RCC 7860 (cell line): ENCODE data around the gene TBX4.

ENCODE experiments used
- DNase-seq: peaks from one replicate; pipeline ENCODE4 v3.0.0-alpha.2; 2015; ENCODE audit warnings: low spot score
- FAIRE-seq: peaks from 2 replicates; lab custom pipeline; 2012; peaks lifted over from hg19 to GRCh38; lab: Jason Lieb, UNC

TBX4 gene

GRCh38 chr17:61453566-61454380 lies 1.6 kb downstream of the TBX4 start:
- no peak for DNase-seq
- FAIRE-seq, result no peak

- no peak for DNase-seq
- FAIRE-seq, result no peak
These were observed 2.4 kb downstream of the TBX4 start for GRCh38 chr17:61454381-61455323.

DNA sequence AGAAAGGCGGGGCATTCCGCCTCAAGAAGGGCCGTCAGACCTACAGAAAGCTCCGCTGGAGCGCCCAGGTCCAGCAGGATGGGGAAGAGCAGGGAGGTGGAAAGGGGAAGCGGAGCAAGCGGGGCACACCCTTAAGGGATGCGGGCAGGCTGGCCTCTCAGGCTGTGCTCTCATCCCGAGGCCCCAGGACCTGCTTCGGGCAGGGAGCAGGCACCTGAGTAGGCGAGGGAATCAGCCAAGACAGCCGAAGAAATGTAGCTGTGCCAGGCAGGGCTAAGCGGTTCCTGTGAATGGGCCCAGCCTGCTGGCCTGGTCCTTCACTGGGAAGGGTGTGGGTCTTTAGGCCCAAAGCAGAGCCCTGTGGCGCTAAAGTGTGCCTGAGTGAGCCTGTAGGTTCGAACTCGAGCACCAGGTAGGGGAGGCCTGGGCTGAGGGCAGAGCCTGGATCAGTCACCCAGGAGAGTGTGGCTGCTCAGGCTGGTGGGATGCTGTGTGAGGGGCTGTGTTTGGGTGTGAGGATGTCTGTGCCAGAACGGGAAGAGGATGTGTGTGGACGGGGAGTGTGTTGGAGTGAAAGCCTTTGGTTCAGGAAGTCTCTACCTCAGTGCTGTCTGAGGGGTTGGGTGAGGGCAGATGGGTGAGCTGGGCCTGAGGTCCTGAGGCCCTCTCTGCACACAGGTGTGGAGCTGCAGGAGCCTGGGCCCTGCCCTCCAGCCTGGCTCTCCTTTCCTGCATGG lies 3.3 kb downstream of the TBX4 start:
- DNase-seq (no peak), FAIRE-seq (no peak)

DNA sequence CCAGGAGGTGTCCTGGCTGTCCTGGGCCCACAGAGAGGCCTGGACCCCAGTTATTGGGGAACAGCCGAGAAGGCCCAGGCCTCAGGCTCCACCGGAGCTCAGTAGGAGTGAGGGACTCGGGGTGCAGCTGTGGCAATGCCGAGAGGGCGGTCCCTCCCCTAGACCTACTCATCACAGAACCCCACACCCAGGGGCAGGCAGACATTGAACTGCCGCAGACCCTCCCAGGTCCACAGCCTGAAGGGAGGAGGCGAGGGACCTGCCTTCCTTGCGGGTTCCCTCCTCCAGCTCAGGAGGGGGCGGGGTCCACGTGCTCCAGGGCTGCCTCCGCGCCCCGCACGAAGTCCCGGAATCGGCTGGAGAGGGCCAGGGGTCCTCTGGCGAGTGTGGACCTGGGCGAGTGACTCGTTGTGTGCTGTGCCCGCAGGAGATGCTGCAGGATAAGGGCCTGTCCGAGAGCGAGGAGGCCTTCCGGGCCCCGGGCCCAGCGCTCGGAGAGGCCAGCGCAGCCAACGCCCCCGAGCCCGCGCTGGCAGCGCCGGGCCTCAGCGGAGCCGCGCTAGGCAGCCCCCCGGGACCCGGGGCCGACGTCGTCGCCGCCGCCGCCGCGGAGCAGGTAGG lies 3.9 kb downstream of the TBX4 start:
- FAIRE-seq, result no peak

DNA sequence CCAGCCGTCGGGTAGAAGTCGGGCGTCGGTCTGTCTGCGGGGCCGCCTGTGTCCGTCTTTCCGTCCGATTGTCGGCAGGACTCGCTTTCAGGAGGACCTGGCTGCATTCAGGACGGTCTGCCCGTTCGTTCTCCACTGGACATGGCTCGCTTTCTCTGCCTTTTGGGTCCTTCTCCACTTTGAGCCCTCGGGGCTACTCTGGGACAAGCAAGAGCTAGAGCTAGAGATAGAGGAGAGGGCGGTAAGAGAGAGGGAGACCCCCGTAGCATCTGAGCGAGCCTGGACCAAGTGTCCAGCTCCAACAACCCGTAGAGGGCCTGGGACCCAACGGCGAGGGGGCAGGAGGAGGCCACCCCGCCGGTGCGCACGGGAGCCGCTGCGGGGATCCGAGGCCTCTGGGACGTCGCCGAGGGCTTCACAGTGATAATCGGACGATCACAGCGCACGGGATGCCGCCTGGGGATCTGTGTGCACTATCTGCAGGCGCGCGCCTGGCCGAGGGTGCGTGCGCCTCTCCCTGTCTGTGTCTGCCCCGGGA lies 4.5 kb downstream of the TBX4 start:
- FAIRE-seq, result no peak
- no peak for DNase-seq

More for the DNA sequence above, 3.9 kb downstream of the TBX4 start:
- no peak for DNase-seq

DNA sequence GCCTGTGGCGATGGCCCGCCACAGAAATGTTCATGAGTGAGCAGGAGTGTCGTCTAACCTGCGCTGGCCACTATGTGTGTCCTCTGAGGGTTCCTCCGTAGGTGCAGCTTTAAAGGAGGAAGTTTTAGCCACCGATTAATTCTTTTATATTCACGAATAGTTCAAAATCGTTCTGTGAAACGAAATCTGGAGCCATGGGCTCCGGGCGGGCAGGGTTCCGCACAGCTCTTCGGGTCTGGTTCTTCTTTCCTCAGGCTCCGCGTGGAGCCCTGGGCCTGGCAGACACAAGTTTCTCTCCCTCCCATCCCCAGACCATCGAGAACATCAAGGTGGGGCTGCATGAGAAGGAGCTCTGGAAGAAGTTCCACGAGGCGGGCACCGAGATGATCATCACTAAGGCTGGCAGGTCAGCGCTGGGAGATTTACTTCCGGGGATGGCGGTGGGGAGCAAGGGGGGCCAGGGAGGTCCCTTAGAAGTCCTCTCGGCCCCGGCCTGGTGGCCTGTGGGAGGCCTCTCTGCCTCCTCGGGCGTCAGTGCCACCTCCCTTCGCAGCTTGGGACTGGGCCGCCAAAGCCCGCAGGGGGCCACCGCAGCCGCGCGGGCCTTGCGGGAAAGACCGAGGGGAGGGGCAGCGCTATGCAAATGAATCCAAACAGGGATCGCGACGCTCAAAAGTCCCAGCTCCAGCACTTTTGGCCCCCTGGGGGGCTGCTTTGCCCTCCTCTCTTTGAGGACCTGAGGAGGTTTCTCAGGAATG lies 5.2 kb downstream of the TBX4 start:
- no peak for FAIRE-seq
- no peak for DNase-seq

DNA sequence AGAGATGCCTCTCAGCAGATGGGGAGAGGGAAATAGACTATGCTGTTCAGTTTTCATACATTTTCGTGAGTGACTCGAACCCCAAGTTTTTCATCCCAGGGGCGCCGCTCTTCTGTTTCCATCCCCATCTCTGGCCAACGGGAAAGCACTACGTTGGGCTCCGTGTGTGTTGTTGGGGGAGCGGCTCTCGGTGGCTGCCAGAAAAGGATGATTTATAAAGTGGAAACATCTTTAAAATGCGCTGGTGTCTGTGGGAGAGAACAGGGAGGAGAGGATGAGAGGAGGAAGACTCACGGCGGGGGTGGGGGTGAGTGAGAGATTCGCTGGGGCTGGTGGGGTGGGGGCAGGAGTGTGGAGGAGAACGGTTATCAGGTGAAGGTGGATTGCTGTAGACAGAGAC lies 5.8 kb downstream of the TBX4 start:
- DNase-seq (no peak), FAIRE-seq (no peak)

GRCh38 chr17:61458421-61459141 lies 6.4 kb downstream of the TBX4 start:
- FAIRE-seq (no peak), DNase-seq (no peak)

DNA sequence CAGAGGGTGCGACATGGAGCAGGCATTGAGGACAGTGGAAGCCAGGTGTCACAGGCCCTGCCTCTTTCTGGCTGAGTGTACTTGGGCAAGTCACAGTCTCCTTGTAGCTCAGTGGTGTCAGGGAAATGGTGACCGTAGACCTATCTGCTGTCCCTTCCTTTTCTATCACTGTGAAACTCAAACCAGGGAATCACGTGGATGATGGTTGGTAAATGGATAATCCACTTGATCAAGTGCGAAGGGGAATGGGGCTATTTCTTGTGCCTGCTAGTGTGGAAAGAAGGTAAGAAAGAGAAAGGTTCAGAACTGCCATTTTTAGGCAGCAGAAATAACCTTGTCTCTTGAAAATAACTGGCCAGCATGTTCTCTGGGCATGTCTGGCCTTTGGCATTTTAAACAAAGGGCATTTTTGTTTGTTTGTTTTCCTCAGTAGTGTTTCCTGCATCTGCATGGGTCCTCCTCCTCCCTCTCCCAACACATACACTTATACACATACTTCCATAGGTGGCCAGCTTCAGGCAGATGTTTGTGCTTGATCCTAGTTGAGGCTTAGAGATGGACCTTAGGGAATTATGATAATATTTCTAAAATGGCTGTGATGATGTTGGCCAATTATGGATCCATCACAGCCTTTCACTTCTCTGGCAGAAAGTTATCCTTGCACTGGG lies 7.1 kb downstream of the TBX4 start:
- no peak for DNase-seq
- FAIRE-seq, result no peak

DNA sequence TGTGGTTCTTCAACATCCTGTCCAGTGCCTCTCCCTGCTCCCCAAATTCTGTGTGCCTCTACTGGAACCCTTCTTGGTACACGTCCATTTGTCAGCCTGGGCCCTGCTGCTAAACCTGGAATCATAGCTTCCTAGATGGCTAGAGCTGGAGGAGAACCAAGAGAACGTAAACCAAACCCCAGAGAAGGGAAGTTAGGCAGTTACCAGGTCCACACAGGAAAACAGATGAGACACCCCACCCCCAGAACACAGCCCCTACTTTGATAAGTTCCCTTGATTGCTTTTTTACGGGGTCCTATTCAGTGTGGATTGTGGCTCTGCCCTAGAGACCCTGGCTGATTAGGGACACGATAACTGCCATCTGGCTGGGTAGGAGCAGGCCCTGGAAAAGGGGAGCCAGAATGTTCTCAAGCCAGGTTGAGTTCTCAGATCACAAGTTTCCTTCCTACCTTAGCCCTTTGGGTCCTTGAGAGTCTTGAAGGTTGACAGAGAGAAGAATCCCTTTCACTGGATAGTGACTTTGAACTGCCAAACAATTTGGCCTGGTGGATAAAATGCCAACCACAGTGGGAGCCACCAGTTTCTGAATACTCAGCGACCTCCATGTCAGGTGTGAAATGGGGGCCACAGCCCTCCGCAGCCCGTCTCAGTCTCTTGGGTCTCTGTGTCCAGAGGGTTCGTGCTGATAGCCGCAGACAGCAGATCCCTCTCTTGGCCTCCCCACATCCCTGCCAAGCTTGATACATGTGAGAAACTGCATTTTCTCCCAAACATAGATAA lies 7.9 kb downstream of the TBX4 start:
- no peak for FAIRE-seq

DNA sequence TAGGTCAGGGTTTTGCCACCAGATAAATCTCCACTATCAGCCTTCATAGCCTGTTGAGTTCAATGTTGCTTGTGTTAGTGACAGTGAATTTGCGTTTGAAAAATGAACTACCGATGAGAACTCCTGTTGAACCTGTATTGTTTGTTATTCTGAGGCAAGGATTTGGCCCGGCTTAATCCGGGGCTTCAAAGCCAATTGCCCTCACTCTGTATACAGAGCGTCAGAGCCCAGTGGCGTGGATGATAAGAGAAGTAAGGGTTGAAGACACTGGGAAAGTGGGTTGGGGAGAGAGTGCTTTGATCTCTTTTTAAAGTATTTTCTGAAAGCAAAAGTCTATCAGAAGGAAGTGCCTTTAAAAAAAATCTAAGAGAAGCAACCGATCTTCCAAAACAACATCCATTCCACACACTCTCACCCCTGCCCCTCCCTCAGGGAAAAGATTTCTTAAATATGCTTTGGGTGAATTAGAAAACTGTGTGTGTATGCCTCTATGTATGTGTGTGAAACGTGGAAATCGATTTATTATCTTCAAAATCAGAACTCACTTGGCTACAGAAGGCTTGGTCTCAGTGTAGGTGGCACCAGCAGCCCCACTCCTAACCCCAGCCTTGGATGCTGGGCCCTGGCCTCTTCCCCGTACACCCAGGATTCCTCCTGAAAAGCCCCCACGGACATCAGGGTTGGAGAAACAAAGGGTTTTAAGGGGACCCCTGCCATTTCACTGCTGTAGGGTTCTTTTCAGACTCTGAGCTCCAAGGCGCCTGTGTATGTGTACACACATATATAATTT lies 8.8 kb downstream of the TBX4 start:
- FAIRE-seq, result no peak
- DNase-seq, result no peak

More for the DNA sequence above, 7.9 kb downstream of the TBX4 start:
- DNase-seq, result no peak

- DNase-seq (no peak), FAIRE-seq (no peak)
These were observed 9.4 kb downstream of the TBX4 start for GRCh38 chr17:61461586-61461966.

DNA sequence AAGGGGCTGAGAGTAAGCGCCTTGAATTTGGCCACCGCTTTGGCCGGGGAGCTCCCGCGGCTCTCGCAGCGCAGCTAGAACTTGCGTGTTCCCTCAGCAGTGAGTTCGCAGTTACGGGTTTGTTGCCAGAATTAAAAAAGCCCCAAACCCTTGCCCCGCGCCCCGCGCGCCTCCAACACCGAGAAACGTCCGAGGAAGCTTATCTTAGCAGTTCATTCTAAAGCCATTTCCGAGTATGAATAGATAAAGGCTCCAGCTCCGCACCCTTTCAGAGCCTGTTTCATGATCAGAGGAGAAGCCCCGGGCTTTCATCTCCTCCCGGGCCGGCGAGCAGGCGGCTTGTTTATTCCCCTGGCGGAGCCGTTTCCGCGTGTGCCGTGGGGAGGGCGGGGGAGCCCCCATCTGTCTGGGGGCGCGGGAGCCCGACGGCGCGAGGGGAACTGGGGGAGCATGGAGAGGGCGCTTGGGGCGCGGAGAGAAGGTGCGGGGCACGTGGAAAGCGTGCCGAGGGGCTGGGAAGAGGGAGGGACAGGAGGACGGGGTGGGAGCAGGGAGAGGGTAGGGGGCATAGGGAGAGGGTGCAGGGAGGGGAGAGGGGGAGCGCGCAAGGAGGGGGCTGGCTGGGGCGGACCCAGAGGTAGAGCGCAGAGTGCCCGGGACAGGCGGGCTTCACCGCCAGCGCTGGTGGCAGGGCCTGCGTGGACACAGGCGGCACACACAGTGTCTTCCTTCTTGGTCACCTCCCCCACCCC lies 9.9 kb downstream of the TBX4 start:
- no peak for FAIRE-seq
- no peak for DNase-seq

- DNase-seq (no peak), FAIRE-seq (no peak)
These were observed 10.6 kb downstream of the TBX4 start for GRCh38 chr17:61462719-61463315.

- FAIRE-seq (no peak), DNase-seq (no peak)
These were observed 11.3 kb downstream of the TBX4 start for GRCh38 chr17:61463316-61464129.
